ENCODE measurements around the gene BRIP1.

Gene BRIP1

DNA sequence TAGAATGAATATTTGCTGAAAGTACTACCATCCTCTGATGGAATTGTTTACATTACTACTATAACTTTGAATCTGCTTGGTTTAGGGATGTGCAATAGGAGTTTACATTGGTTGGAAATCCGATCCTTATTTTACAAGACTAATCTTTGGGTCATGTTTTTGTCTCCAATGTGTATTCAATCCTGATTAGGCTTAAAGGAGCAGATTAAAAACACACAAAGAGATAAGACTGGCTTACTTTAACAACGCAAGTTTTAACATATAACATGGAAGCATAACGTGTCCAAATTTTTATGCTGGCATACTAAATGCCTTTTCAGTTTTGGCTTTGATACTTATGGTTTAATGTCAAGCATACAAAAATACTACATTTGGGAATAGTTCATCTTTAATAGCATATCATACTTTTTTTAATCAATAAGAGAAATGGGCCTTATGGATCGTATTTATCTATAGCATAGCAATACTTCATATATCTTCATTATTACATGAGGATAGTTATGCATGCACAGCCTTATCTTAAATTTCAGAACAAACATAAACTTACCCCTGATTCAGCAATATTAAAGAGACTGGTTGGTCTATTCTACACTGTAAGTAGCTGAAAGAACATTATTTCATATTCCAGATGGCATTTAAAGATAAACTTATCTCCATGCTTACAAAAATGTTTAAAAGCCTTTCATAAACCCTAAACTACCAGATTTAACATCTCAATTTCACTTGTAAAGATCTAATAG is 202.4 kb downstream of the BRIP1 start:
- Histone ChIP-seq H3K9me3 (ENCODE audit: low read length) (no peaks in the 10 kb centered on the region), H3K27me3 (ENCODE audit: insufficient read depth, low read length) (no peaks in the 10 kb centered on the region), H3K4me3 (ENCODE audit: low read length) (no peak overlapping the region), H3K4me1 (ENCODE audit: insufficient read depth, low read length) (peaks cover 15% of the 10 kb centered on the region), H2AFZ (ENCODE audit: low read depth, low read length) (no peak overlapping the region), H3K36me3 (ENCODE audit: insufficient read depth, low read length) (no peaks in the 10 kb centered on the region)

DNA sequence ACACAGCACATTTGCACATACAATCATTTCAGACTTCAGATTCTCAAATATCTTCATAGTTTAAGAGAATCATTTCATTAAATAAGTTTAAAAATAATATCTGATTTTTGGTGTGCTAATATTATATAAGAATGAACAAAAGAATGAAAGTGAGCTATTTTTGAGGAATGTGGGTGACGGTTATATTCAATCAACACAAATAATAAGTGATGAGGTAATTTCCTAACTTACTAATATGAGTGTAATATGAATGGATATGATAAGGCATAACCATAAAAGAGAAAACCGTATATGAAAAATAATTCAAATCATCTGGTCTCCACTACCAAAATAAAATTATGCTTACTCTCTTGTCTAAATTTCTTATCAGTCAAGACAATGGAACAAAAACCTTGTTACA is 203.9 kb downstream of the BRIP1 start:
- no peak overlapping the region for H3K4me3 ChIP-seq (ENCODE audit: low read length)
- no peaks in the 10 kb centered on the region for H3K9me3 ChIP-seq (ENCODE audit: low read length)
- H2AFZ ChIP-seq (ENCODE audit: low read depth, low read length) = no peak overlapping the region
- no peaks in the 10 kb centered on the region for H3K36me3 ChIP-seq (ENCODE audit: insufficient read depth, low read length)
- H3K27me3 ChIP-seq (ENCODE audit: insufficient read depth, low read length) = no peaks in the 10 kb centered on the region
- peaks cover 15% of the 10 kb centered on the region for H3K4me1 ChIP-seq (ENCODE audit: insufficient read depth, low read length)

DNA sequence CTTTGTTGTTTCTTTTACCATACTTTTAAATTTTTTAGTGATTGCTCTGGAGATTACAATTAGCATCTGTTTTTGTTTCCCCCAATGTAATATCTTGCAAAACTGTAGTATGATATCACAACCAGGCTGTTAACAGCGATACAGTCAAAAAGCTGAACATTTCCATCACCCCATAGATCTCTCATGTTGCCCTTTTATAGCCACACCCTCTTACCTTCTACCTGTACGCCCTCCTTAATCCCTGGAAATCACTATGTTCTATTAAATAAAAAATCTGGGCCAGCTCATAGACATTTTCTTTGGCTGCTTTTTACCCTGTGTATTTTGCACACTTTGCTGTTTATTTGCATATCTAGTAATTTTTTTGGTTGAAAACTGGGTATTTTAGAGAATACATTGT is 205.1 kb downstream of the BRIP1 start:
- Histone ChIP-seq H3K9me3 (ENCODE audit: low read length) (no peaks in the 10 kb centered on the region), H2AFZ (ENCODE audit: low read depth, low read length) (no peak overlapping the region), H3K4me1 (ENCODE audit: insufficient read depth, low read length) (peaks cover 7% of the 10 kb centered on the region), H3K36me3 (ENCODE audit: insufficient read depth, low read length) (no peaks in the 10 kb centered on the region), H3K27me3 (ENCODE audit: insufficient read depth, low read length) (no peaks in the 10 kb centered on the region), H3K4me3 (ENCODE audit: low read length) (no peak overlapping the region)

DNA sequence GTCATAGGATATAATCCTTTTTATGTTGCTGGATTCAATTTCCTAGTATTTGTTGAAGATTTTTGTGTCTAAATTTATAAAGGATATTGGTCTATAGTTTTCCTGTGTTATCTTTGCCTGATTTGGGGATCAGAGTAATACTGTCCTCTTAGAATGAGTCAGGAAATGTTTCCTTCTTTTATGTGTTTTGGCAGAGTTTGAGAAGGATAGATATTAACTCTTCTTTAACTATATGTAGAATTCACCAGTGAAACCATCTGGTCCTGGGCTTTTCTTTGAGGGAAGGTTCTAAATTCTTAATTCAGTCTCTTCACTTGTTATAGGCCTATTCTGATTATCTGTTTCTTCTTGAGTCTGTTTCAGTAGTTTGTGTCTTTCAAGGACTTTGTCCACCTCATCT is 206.0 kb downstream of the BRIP1 start:
- Histone ChIP-seq H3K4me3 (ENCODE audit: low read length) (no peak overlapping the region), H2AFZ (ENCODE audit: low read depth, low read length) (no peak overlapping the region), H3K27me3 (ENCODE audit: insufficient read depth, low read length) (no peaks in the 10 kb centered on the region), H3K36me3 (ENCODE audit: insufficient read depth, low read length) (no peaks in the 10 kb centered on the region), H3K9me3 (ENCODE audit: low read length) (no peaks in the 10 kb centered on the region), H3K4me1 (ENCODE audit: insufficient read depth, low read length) (no peaks in the 10 kb centered on the region)

DNA sequence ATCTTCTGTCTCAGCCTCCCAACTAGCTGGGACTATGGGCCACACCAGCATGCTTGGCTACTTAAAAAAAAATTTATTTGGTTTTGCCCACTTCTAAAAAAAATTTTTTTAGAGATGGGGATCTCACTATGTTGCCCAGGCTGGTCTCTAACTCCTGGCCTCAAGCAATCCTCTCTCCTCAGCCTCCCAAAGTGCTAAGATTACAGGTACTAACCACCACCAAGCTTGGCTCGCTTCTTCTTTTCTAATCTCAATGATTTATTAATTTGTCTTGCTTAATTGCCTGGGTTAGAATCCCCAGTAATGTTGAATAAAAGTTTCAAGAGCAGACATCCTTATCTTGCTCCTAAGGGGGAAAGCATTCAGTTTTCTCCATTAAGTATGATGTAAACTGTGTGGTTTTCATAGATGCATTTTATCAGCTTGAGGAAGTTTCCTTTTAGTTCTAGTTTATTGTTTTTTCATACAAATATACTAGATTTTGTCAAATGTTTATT is 206.6 kb downstream of the BRIP1 start:
- Histone ChIP-seq H3K27me3 (ENCODE audit: insufficient read depth, low read length) (no peaks in the 10 kb centered on the region), H3K4me1 (ENCODE audit: insufficient read depth, low read length) (no peaks in the 10 kb centered on the region), H3K9me3 (ENCODE audit: low read length) (no peaks in the 10 kb centered on the region), H3K4me3 (ENCODE audit: low read length) (no peak overlapping the region), H3K36me3 (ENCODE audit: insufficient read depth, low read length) (no peaks in the 10 kb centered on the region), H2AFZ (ENCODE audit: low read depth, low read length) (no peak overlapping the region)

DNA sequence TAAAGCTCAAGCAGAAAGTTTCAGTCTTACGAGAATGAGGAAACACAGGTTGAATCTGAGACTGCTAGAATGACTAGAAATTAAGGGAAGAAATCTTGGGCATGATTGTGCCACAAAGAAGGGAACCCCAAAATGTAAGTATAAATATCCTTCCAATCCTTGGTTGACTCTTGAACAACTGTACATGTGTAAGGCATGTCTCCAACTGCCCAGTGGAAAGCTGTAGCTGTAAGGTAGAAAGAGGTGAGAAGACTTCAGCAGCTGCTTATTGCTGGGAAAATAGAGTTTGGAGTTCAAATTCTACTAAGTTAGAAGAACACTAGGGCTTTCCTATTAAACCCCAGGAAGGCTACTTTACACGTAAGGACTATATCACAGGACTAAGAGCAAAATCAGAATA is 212.6 kb downstream of the BRIP1 start:
- Histone ChIP-seq H3K4me1 (ENCODE audit: insufficient read depth, low read length) (no peaks in the 10 kb centered on the region), H3K27me3 (ENCODE audit: insufficient read depth, low read length) (no peaks in the 10 kb centered on the region), H3K9me3 (ENCODE audit: low read length) (no peaks in the 10 kb centered on the region), H2AFZ (ENCODE audit: low read depth, low read length) (no peak overlapping the region), H3K36me3 (ENCODE audit: insufficient read depth, low read length) (no peaks in the 10 kb centered on the region), H3K4me3 (ENCODE audit: low read length) (no peak overlapping the region)

DNA sequence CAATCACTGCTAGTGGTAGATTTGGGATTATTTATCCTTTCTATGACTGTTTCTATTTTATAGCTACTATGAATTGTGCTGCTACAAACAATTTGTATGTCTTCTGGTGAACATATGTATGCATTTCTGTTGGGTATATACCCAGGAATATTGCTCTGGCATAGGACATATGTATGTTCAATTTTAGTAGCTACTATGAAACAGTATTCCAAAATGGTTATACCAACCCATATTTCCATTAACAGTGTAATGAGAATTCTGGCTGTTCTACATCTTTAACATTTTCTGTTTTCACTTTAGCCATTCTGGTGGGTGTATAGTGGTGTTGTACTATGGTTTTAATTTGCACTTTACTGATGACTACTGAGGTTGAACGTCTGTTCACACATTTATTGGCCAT is 214.7 kb downstream of the BRIP1 start:
- Histone ChIP-seq H3K4me1 (ENCODE audit: insufficient read depth, low read length) (no peaks in the 10 kb centered on the region), H3K27me3 (ENCODE audit: insufficient read depth, low read length) (no peaks in the 10 kb centered on the region), H3K36me3 (ENCODE audit: insufficient read depth, low read length) (no peaks in the 10 kb centered on the region), H3K4me3 (ENCODE audit: low read length) (no peak overlapping the region), H3K9me3 (ENCODE audit: low read length) (no peaks in the 10 kb centered on the region), H2AFZ (ENCODE audit: low read depth, low read length) (no peak overlapping the region)

DNA sequence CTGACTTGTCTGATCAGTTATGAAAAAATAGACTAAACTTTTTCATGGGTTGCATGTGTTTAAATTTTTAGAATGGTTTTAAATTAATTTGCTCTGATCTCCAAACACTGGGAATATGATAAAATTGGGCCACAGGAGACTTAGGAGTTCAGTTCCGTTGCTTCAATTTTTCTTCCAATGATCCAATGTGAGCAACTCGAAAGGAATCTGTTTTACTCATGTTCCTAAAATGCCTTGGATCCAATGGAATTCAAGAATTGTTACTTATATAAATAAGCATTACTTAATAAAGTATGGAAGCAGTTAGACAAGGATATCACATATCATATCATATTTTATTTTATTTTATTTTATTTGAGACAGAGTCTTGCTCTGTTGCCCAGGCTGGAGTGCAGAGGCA is 216.3 kb downstream of the BRIP1 start:
- Histone ChIP-seq H3K4me3 (ENCODE audit: low read length) (no peak overlapping the region), H3K9me3 (ENCODE audit: low read length) (no peaks in the 10 kb centered on the region), H2AFZ (ENCODE audit: low read depth, low read length) (no peak overlapping the region), H3K4me1 (ENCODE audit: insufficient read depth, low read length) (no peaks in the 10 kb centered on the region), H3K36me3 (ENCODE audit: insufficient read depth, low read length) (no peaks in the 10 kb centered on the region), H3K27me3 (ENCODE audit: insufficient read depth, low read length) (no peaks in the 10 kb centered on the region)

DNA sequence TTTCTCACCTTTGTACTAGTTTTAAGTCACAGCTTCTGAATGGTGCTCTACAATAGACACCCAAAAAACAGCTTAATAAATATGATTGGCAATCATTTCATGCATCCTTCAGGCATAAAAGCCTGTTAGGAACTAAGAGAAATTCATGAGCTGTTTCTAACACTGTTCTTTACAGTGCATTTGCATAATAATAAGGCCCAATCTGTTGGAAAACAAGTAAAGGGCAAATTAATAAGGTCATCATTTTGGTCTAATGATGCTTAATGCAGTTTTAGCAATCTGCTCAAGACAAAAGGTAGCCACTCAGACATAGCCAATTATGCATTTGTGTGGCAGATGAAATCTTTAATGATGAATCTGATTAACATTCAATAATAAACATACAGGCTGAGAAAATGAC is 216.8 kb downstream of the BRIP1 start:
- Histone ChIP-seq H3K4me3 (ENCODE audit: low read length) (no peak overlapping the region), H2AFZ (ENCODE audit: low read depth, low read length) (no peak overlapping the region), H3K27me3 (ENCODE audit: insufficient read depth, low read length) (no peaks in the 10 kb centered on the region), H3K9me3 (ENCODE audit: low read length) (no peaks in the 10 kb centered on the region), H3K36me3 (ENCODE audit: insufficient read depth, low read length) (no peaks in the 10 kb centered on the region), H3K4me1 (ENCODE audit: insufficient read depth, low read length) (no peaks in the 10 kb centered on the region)

DNA sequence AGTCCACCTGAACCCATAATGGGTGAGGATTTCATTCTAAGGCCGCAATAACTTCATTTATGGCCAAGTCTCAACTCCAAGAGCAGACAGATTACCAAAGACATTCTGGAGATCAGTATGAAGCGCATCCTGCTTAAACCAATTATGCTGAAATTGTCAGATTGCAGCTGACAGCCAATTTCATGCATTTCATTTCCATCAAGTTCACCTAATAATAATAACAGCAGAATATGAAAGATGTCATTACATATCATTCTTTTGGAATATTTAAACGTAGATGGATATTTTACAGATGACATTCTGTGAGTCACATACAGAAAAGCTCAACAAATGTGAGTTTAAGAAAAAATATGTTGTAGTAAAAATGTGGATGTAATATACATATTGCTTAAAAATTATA is 217.4 kb downstream of the BRIP1 start:
- H3K4me3 ChIP-seq (ENCODE audit: low read length) = no peak overlapping the region
- H3K9me3 ChIP-seq (ENCODE audit: low read length) = peaks cover 2% of the 10 kb centered on the region
- H3K4me1 ChIP-seq (ENCODE audit: insufficient read depth, low read length) = no peaks in the 10 kb centered on the region
- H3K27me3 ChIP-seq (ENCODE audit: insufficient read depth, low read length) = no peaks in the 10 kb centered on the region
- H2AFZ ChIP-seq (ENCODE audit: low read depth, low read length) = no peak overlapping the region
- H3K36me3 ChIP-seq (ENCODE audit: insufficient read depth, low read length) = no peaks in the 10 kb centered on the region

DNA sequence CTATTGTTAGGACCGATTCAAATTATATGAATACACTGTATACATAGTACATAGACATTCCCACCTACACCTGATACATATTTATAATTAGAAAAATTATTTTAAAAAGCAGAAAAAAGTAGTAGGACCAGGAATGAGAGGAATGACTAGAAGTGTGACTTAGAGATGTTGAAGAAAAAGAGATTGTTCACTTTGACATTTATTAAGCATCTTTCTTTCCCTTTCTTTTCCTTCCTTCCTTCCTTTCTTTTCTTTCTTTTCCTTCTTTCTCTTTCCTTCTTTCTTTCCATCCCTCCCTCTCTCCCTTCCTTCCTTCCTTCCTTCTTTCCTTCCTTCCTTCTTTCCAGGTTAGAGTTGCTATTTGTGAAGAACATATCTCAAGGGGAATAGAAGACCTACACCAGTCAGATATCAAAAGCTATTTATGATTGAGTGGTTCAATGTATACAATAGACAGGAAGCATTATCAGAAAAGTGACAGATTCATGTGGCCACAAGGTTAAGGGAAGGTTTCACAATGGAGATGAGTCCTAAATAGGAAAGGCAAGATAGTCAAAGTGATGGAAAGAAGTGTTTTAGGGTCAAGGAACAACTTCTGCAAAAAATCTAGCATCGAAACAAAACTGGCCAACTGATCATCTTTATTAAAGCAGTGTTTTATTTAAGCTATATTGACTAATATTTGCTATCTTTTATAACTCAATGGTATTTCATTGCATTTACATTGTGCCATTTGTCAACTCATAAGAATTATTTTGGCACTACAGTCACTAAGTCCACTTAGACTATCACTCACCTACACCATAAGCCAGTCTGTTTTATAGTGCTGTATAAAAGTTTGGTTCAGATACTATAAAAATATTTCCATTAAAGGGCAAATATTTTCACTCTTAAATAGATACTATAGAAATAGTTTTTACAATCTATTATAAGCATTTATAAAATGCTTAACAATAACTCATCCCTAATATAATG is 218.2 kb downstream of the BRIP1 start:
- Histone ChIP-seq H2AFZ (ENCODE audit: low read depth, low read length) (no peak overlapping the region), H3K36me3 (ENCODE audit: insufficient read depth, low read length) (no peaks in the 10 kb centered on the region), H3K9me3 (ENCODE audit: low read length) (peaks cover 3% of the 10 kb centered on the region), H3K4me1 (ENCODE audit: insufficient read depth, low read length) (no peaks in the 10 kb centered on the region), H3K27me3 (ENCODE audit: insufficient read depth, low read length) (no peaks in the 10 kb centered on the region), H3K4me3 (ENCODE audit: low read length) (no peak overlapping the region)

DNA sequence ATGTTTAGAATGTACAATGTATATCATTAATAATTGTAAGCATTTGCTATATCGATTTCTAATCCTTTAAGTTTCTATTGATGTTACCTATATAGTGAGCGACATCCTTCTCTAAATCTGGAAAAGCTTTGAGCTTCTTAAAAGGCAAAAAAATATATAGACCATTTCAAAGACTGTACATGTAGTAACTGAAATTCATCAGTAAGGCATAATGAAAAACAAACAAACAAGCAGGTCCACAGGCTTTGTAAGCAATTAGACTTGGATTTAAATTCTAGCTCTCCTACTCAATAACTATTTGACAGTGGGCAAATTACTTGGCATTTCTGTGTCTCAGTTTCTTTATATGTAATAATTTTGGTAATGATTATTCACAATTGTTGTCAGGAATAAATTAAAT is 220.6 kb downstream of the BRIP1 start:
- H2AFZ ChIP-seq (ENCODE audit: low read depth, low read length) = no peak overlapping the region
- peaks cover 3% of the 10 kb centered on the region for H3K9me3 ChIP-seq (ENCODE audit: low read length)
- H3K4me3 ChIP-seq (ENCODE audit: low read length) = no peak overlapping the region
- no peaks in the 10 kb centered on the region for H3K27me3 ChIP-seq (ENCODE audit: insufficient read depth, low read length)
- no peaks in the 10 kb centered on the region for H3K36me3 ChIP-seq (ENCODE audit: insufficient read depth, low read length)
- no peaks in the 10 kb centered on the region for H3K4me1 ChIP-seq (ENCODE audit: insufficient read depth, low read length)

DNA sequence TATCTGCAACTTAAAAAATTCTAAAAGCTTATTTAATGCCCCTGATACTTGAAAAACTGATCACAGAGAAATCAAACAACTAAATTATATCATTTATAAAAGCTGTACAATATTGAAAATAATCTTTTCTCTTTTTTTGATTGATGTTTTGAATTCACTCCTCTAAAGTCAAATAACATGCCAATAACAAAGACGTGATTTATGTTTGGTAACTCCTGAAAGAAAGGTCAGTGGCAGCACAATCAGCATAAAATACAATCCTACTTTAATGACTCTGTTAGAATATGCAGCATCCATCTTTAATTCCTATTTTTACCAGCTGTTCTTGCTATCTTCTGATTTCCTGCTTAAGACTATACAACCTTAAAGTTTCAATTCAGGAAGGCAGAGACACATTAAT is 221.6 kb downstream of the BRIP1 start:
- Histone ChIP-seq H3K9me3 (ENCODE audit: low read length) (peaks cover 3% of the 10 kb centered on the region), H3K4me3 (ENCODE audit: low read length) (no peak overlapping the region), H2AFZ (ENCODE audit: low read depth, low read length) (no peak overlapping the region), H3K4me1 (ENCODE audit: insufficient read depth, low read length) (no peaks in the 10 kb centered on the region), H3K27me3 (ENCODE audit: insufficient read depth, low read length) (no peaks in the 10 kb centered on the region), H3K36me3 (ENCODE audit: insufficient read depth, low read length) (no peaks in the 10 kb centered on the region)

Measured in neuron (in vitro differentiated cells).